Endothelial cell of hepatic sinusoid (primary cell): ENCODE results near the gene VIPR1.

ENCODE experiments used
- in situ Hi-C: cut with HindIII; loops from 2 replicates; pipeline ENCODE4 v1.10.0; 2017; ENCODE audit warnings: low sequenced_read_pairs

VIPR1 gene

DNA sequence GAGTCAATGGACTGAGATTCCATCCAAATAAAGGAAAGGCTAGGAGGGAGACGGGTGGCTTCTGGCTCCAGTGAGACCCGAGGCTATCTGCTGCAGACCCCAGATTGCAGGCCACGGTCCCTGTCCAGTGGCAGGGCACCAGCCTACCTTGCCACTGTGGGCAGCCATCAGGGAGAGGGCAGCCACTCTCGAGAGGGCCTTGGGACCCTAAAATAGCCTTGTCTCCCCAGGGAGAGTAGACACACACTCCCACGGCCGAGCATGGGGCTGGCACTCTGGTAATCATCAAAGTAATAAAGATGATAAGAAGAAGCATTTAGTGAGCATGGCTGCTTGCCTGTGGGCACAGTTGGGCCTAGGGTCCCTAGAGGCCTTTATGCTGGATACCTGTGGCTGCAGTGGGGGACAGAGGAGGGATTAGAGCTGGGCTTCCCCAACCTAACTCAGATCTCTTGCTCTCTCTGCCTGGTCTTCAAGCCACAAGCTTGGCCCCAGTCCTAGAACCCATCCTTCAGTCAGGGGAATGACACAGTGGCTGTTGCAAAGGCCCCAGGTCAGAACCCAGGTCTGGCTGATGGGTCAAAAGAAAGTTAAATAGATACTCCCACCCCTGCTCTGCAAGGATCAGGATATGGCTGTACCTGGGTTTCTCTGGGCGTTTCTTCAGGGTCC lies 9.2 kb upstream of the VIPR1 start:
- in situ Hi-C loops, result loop anchor here (5.0 kb wide), 1 partner anchor 56 kb away; no protein-coding TSS in a partner anchor

GRCh38 chr3:42493798-42494151 lies 8.7 kb upstream of the VIPR1 start:
- in situ Hi-C loops, result loop anchor here (5.0 kb wide), 1 partner anchor 56 kb away; no protein-coding TSS in a partner anchor

- in situ Hi-C loops, result no loop called here
These were observed 7.0 kb upstream of the VIPR1 start for GRCh38 chr3:42495393-42495792.

DNA sequence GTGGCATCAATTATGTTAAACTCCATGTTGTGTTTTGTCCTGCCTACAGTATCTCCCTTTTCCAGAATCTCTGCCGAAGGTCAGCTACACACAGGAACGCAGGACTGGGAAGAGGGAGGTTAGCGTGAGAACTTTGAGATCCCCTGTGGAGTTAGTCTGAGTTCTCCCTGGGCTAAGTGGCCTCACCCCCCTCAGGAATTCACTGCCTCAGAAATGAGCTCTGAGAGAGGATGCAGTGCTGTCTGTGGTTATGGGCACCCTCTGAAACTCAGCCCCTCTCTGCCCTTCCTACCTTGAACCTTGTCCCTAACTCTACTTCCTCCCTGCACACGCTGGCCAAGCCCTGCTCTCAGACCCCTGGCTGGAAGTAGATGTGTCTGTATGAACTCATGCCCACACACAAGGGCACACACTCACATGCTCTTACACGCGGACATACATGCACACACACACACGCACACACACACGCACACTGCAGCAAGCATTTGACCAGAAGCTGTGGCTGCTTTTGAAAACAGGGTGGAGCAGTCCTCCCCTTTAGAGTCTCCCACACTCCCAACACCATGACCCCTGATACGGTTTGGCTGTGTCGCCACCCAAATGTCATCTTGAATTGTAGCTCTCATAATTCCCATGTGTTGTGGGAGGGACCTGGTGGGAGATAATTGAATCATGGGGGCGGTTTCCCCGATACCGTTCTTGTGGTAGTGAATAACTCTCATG lies 5.3 kb upstream of the VIPR1 start:
- in situ Hi-C loops, result no loop called here

DNA sequence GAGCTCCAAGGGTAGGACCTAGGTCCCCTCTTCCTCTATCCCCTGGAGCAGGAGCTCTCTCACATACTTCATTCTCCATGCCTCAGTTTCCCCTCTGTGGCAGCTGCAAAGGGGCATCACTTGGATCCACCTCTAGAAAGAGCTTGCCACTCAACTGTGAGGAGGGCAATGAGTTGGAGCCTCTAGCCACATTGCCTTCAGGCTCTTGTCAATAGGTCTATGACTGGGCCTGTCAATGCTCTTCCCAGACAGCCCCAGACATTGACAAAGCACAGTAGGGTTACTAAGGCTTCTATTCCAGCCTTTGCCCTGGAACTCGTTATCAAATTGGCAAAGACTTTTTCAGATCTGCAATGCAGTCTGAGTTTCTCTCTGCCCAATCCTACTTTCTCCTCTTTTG lies 4.4 kb upstream of the VIPR1 start:
- in situ Hi-C loops, result no loop called here

- in situ Hi-C loops, result no loop called here
These were observed 3.5 kb upstream of the VIPR1 start for GRCh38 chr3:42498791-42499477.

GRCh38 chr3:42499478-42499871 lies 3.0 kb upstream of the VIPR1 start:
- in situ Hi-C loops, result no loop called here

DNA sequence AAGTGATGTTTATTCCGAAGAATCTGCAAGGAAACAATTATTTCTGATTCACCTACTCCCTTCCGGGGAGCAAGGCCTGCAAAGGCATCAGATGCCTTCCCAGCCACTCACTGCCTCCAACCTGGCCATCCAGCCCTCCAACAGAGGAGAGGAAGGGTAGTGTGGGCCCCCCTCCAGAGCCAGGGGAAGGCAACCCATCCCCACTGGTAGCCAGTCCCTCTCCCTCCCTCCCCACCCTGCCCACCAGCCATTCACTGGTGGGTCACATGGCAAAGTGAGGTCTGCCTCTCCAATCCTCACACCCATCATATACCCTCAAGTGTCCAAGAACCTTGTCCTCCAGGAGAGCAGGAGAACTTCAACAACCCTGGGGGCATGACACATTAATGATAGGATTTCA lies 2.4 kb upstream of the VIPR1 start:
- in situ Hi-C loops, result no loop called here

DNA sequence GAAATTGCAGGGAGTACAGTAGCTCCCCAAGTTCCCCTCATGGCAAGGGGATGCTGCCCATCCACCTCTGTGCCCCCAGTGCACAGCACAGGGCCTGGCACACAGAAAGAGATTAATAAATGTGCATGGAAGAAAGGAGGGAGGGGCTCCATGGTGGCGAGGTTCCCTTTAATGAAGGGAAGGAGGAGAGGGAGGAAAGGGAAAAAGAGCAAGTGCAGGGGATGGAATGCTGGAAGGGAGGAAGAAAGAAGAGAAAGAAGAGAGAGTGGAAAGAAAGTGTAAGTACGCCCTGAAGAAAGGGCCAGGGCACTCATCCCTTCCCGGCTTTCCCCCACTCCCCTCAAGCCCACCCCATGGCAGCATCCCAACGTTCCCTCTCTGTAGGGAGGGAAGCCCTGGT lies 1.5 kb upstream of the VIPR1 start:
- in situ Hi-C loops, result no loop called here

DNA sequence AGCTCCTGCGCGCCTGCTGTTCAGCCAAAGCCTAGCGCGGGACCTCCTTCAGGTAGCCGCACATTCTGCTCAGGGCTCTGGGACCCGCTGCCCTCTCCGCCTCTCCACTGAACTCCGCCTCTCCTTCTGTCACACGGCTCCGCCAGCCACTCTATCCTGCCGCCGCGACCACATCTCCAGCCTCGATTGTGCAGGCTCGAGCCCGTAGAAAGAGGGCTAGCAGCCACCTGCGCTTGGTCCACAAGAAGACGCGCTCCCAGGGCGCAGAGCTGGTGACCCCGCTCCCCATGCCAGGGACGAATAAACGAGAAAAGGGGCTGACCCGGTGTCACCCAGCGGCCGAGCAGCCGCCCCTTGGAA lies 1.1 kb upstream of the VIPR1 start:
- in situ Hi-C loops, result no loop called here

DNA sequence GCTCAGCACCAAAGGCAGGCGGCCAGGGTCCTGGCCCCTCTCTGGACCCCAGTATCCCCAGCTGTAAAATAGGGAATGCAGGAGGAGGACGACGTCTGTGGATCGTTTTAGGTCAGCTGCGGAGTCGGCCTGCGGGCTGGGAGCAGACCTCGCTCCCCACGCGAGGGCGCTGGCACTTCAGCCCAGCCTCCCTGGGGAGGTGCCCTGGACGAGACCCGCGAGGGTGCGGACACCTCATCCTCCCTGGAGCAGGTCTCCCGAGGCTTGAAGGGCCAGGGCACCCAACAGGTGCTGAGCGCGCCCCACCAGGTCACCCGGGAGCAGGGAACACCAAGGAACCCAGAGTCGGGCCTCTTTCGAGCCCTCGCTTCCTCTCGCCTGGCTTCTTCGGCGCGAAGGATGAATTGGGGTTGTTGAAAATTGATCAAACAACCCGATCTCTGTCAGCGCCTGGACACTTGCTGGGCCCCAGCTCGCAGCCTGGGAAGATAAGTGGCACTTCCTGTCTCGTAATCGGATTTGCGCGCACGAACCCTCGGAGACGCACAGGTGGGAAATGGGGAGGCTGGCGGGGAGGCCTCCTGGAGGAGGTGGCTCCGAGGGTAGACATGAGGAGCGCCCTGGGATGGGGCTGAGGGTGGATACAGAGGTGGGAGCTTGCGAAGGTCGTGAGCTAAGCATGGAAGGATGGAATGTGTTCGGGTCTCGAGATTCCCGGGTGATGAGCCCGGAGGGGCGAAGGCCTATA lies 588 bp upstream of the VIPR1 start:
- in situ Hi-C loops, result no loop called here

GRCh38 chr3:42503251-42503924 lies 945 bp downstream of the VIPR1 start:
- in situ Hi-C loops, result no loop called here

DNA sequence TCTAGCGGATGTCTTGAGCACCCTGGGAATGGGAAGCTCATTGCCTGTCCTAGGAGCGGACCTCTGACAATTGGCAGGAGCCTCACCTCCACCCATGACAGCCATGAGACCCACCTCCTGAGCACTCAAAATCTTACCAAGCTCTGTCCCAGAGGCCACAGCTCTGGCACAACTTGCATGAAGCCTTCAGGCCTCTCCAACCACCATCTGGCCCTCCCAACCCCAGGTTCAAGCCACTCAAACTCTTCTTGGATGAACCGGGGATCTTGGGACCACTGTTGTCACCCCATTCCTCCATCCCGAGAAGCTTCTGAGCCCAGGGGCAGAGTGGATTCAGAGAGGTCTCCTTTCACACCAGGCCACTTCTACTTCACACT lies 1.5 kb downstream of the VIPR1 start:
- in situ Hi-C loops, result no loop called here

GRCh38 chr3:42504334-42505127 lies 2.1 kb downstream of the VIPR1 start:
- in situ Hi-C loops, result no loop called here

DNA sequence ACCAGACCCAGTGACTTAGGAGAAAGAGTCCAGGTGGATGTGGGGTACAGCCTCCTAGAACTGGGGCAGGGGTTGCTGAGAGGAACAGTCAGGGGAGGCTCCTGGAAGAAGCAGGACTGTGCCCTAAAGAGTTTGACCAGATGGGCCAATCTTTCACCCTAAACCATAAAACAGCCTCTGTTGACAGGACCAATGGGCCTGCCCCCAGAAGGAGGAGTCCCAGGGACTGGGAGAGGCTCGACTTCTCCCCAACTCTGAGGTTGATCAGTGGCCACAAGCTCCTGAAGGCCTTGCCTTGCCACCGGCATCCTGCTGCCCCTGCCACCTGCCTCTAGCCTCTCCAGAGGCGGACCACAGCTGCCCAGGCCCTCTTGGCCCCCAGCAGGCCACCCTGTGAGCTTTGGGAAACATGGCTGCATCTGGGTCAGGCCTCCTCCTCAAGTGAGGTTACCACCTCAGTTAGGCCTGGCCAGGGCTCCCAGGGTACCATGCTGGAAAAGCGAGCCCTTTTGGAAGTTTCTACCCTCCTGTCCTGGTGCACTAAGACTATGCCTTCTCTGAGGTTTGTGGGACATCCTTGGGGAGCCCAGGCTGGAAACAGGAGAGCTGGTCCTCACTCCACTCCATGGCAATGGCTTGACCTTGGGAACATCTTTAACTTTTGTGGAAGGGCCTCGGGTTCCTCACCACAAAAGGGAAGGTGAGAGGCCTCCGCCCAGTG lies 2.8 kb downstream of the VIPR1 start:
- in situ Hi-C loops, result no loop called here

- in situ Hi-C loops, result no loop called here
These were observed 3.5 kb downstream of the VIPR1 start for GRCh38 chr3:42505849-42506410.

GRCh38 chr3:42507252-42507651 lies 4.8 kb downstream of the VIPR1 start:
- in situ Hi-C loops, result no loop called here

GRCh38 chr3:42507761-42508335 lies 5.4 kb downstream of the VIPR1 start:
- in situ Hi-C loops, result no loop called here

- in situ Hi-C loops, result no loop called here
These were observed 6.1 kb downstream of the VIPR1 start for GRCh38 chr3:42508562-42508961.
